Sigmoid colon (tissue), 4 donors: ENCODE measurements around the gene KLK6.

ENCODE experiments used
- CTCF ChIP-seq, 4 experiments: fragments of 450-650 bp in 3 of 4; fragments of 200-600 bp in 1 of 4; IDR thresholded peaks; one replicate each; pipeline ENCODE4 v1.5.1; 2016 to 2019; ENCODE audit warnings: antibody characterized with exemption in 4 of 4, mild to moderate bottlenecking in 3 of 4, moderate library complexity in 2 of 4
- EP300 ChIP-seq, 4 donors: sonication (generic); formaldehyde crosslinking; IDR thresholded peaks; one replicate each; pipeline ENCODE4 v1.6.1; 2017; ENCODE audit warnings: antibody characterized with exemption in 4 of 4
- POLR2A ChIP-seq, 2 donors: fragments of 450-650 bp; IDR thresholded peaks; one replicate each; pipeline ENCODE4 v1.6.1; 2016; ENCODE audit warnings: antibody characterized with exemption in 2 of 2, mild to moderate bottlenecking in 2 of 2, moderate library complexity in 2 of 2
- POLR2AphosphoS5 ChIP-seq, 4 donors: sonication (generic); formaldehyde crosslinking; IDR thresholded peaks; one replicate each; pipeline ENCODE4 v1.6.1; 2017; ENCODE audit warnings: antibody characterized with exemption in 4 of 4

GRCh38 chr19:50994129-50994528 is 24.7 kb upstream of the KLK6 start:
- TF ChIP-seq POLR2A (IDR thresholded peaks at IDR 0.05) (no peak), CTCF (IDR thresholded peaks at IDR 0.05) (no peak), POLR2AphosphoS5 (IDR thresholded peaks at IDR 0.05) (no peak), EP300 (IDR thresholded peaks at IDR 0.05) (no peak)
